GM18502 (cell line): ENCODE data around the gene PLXNA2.

Source experiments
- ATAC-seq: cut with Tn5 transposase; IDR thresholded peaks from one replicate; pipeline ENCODE4 v1.9.1; 2021; ENCODE audit warnings: mild to moderate bottlenecking; ENCODE audit not compliant: unreplicated experiment, poor library complexity

Gene PLXNA2

DNA sequence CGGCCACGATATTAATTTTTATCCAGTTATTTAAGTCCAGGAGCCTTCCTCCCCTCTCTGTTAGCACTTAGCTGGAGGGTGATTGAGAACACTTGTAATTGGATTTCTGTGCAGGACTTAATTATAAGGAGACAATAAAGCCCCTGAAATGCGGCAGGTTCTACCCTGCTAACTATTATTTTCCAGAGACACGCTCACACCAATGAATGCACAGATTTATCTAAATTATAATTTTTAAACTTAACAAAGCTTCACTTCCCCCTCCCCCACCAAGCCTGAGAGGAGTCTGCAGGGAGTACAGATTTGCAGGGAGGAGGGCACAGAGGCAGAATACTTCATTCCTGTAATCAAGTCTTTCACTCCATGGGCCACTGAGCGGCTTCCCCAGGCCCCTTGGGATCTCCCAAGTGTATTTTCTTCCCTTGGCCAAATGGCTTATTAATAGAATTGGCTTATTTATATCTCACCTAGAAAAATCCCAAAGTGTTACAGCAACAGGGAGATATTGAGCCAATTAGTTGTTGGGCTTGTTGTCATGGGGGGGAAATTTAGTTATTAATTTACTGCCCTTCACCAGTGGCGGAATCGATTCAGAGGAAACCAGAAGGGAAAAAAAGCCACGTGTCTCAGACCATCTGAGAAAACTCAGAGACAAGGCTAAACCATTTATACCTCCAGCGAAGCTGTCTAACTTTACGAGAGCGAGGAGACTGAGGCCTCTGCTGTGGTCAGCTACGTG is 234.3 kb downstream of the PLXNA2 start:
- ATAC-seq = no peak

GRCh38 chr1:208009303-208009702 is 234.9 kb downstream of the PLXNA2 start:
- no peak for ATAC-seq

- no peak for ATAC-seq
Measured at GRCh38 chr1:208008534-208008933, 235.7 kb downstream of the PLXNA2 start.

DNA sequence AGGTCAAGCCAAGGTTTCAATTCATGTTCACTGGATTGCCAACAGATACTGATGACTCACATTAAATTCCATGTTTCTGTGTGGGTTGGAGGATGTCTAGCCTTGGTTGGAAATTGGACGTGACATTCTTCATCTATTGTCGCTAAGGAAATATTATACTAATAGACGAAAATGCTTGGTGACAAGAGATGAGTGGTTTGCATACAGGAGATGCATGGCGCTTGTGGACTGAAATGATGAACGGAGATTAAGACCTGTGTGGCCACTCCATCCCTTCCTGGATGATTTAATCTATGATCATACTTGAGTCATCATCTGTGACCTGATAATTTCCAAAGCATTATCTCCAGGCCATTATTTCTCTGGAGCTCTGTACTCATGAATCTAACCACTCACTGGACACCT is 236.2 kb downstream of the PLXNA2 start:
- no peak for ATAC-seq

- ATAC-seq = no peak
Measured at GRCh38 chr1:208007319-208007937, 236.8 kb downstream of the PLXNA2 start.

DNA sequence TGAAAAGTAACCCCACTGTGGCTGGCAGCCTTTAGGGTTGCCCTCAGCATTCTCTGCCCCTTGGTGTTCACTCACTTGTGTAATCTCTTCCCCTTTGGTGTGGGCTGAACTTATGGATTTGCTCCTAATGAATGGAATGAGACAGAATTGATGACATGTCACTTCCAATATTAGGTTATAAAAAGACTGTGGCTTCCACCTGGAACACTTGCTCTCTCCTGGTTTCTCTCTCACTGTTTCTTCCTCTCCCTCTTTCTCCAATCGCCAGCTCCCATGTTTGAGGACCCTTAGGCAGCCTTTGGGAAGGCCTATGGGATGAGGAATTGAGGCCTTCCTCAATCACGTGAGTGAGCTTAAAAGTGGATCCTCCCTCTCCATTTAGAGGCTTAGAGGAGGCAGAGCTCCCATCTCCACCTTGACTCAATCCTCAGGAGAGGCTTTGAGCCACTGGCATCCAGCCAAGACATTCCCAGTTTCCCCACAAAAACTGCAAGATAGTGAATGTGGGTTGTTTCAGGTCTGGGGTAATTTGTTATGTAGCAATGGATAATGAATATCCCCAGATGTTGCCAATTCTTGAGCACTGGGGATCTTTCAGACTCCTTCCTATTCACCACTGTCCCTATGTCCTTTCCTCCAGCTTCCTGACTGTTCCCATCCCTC is 237.8 kb downstream of the PLXNA2 start:
- ATAC-seq = no peak

GRCh38 chr1:208004851-208005250 is 239.3 kb downstream of the PLXNA2 start:
- no peak for ATAC-seq

- no peak for ATAC-seq
Measured at GRCh38 chr1:208003241-208003640, 240.9 kb downstream of the PLXNA2 start.

GRCh38 chr1:208002672-208003071 is 241.5 kb downstream of the PLXNA2 start:
- ATAC-seq = no peak

GRCh38 chr1:208002078-208002477 is 242.1 kb downstream of the PLXNA2 start:
- no peak for ATAC-seq

GRCh38 chr1:208000504-208000903 is 243.7 kb downstream of the PLXNA2 start:
- ATAC-seq = no peak

GRCh38 chr1:207999972-208000371 is 244.2 kb downstream of the PLXNA2 start:
- ATAC-seq = no peak

DNA sequence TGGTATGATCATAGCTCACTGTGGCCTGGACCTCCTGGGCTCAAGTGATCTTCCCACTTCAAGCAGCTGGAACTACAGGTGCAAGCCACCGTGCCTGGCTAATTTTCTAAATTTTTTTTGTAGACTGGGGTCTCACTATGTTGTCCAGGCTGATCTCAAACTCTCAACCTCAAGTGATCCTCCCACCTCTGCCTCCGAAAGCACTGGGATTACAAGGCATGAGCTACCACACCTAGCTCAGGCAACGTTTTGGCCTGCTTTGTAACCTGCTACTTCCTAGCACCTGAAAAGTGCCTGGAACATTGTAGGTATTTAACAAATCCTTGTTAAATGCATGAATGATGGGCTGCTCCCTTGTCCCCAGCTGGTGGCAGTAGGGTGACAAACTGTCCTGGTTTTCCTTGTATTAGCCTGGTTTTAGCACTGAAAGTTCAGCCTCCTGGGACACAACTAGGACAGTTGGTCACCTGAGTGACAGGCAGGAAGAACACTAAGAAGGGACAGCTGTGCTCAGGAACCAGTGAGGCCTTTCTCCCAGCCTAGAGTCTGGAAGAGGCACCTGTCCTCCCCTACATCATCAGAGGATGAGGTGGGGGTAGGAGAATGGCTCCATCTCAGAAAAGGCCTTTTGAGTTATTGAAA is 244.8 kb downstream of the PLXNA2 start:
- no peak for ATAC-seq

- no peak for ATAC-seq
Measured at GRCh38 chr1:207998691-207999090, 245.5 kb downstream of the PLXNA2 start.

DNA sequence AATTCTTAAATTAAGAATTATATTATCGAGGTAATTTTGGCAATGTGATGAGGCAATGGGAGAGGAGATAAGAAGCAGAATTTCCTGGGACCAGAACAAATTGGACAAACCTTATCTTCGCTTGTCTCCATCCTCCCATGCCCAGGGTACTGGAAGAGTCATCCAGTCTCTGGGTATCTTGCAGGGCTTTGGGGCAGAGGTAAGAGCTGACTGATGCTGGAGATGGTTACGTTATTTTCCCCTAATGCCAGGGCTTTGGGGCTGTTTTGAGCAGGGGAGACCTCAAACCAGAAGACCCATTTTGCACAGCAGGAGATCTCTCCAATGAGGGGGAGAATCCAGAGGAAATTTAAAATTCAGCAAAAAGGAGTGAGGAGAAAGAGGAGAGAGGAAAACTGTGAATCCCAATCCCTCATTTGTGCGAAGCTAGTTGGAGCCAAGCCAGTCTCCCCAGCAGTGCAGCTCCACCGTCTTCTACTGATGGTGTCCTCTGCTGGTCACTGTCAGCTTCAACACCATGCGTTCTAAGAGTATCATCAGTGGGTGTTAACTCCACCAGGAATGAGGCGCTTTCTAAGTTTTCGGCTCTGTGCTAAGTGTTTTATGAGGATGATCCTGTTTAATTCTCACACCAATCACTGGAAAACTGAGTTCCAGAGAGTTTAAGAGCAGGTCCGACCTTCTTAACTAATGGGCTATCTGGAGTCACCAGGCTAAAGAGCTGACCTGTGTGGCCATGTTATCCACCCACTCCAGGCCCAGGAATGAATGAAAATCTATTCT is 246.5 kb downstream of the PLXNA2 start:
- ATAC-seq = peak; percentile 70

- ATAC-seq = no peak
Measured at GRCh38 chr1:207996636-207997035, 247.5 kb downstream of the PLXNA2 start.

DNA sequence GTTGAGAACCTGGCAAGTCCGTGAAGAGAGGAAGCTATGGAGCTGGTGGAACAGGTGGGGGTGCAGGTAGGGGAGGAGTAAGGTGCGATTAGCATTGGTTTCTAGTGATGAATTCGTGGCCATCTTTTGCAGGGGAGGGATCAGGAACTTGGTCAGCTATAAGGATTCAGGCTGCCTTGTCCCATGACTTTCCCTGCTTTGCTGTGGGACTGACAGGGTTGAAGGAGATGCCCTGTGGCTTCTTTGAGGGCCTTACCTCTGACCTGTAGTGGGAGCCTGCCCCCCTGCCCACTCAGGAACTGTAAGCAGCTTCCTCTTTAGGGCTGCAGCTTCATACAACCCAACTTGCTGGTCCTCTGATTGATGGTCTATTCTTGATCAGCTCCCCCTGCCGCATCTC is 248.6 kb downstream of the PLXNA2 start:
- ATAC-seq = no peak

GRCh38 chr1:207993477-207994445 is 250.4 kb downstream of the PLXNA2 start:
- ATAC-seq = no peak

- ATAC-seq = no peak
Measured at GRCh38 chr1:207992677-207993236, 251.4 kb downstream of the PLXNA2 start.
